GM18951 (cell line): ENCODE measurements around the gene LUC7L2.
"Not testable (repeated sequence)": the region's sequence is repeated elsewhere in the genome, so short reads cannot be mapped to it uniquely, and the experiment has no call there.

Experiments used
- POLR2A ChIP-seq: IDR thresholded peaks from 4 replicates; pipeline ENCODE4 v1.6.1; 2011; ENCODE audit warnings: mild to moderate bottlenecking; ENCODE audit not compliant: insufficient read length, insufficient read depth; ENCODE audit errors: extremely low read depth
- in situ Hi-C: fragments of 300-500 bp; cut with MboI; formaldehyde crosslinking; loops from one replicate; pipeline ENCODE4 v1.12.0; 2022; ENCODE audit warnings: low sequenced_read_pairs, mixed read lengths, inconsistent platforms; ENCODE audit not compliant: unreplicated experiment

The LUC7L2 gene

DNA sequence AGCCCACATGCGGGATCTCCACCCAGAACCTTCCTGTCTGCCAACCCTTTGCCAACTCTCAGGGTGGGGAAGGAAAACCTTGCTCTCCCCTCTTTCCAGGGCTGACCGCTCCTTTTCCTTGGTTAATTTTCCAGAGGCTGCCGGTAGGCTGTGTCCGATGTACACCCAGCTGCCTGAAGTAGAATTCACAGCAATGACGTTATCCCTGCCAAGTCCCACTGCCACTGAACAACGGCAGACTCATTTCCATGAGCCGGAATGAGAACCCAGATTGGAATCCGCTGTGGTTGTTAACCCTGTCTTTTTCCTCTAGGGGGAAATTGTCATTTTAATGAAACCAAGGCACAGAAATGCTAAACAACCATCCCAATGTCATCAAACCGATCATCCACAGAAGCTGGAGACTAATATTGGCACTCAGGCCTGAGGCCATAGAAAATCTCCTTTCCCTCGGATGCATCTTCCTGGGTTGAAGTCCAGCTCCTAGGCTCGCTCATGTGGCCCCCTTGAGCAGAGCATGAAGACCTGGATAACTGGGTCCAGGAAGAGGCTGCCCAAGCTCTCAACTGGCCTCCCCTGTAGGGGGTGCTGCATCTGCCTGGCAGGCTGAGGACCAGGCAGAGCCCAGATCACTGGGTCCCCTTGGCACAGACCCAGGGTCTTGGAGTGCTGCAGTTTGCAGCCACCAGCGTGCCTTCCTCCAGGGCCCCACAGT, 93.4 kb downstream of the LUC7L2 start:
- no peak for TF ChIP-seq POLR2A
- in situ Hi-C loops, result no loop called here

GRCh38 chr7:139453673-139454321, 94.1 kb downstream of the LUC7L2 start:
- in situ Hi-C loops, result no loop called here
- TF ChIP-seq POLR2A, result no peak

DNA sequence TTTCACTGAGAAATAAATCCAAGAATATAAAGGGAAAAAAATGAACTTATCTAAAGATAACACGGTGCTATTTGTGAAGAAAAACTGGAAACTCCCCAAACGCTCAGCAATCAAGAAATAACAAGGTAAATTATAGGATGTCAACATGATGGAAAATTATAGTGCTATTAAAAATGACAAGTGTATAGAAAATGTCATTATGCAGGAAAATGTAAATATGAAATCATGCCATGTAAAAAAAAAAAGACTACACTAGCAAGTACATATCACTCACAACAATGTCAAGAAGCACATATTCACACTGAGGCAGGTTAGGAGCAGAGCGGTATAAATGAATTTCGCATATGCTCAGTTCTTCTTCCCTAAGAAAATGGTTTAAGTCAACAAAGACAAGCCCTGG, 96.1 kb downstream of the LUC7L2 start:
- TF ChIP-seq POLR2A, result no peak
- in situ Hi-C loops, result no loop called here

DNA sequence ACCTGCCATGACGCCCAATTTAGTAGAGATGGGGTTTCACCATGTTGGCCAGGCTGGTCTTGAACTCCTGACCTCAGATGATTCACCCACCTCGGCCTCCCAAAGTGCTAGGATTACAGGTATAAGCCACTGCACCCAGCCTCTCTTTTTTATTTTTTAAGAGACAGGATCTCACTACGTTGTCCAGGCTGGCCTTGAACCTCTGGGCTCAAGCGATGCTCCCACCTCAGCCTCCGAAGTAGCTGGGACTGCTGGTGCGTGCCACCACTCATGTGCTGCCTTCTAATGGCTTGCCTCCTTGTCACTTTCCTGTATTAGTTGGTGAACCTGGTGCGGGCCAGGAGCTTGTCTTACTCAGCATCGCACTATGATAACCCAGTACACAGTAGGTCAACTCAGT, 96.8 kb downstream of the LUC7L2 start:
- in situ Hi-C loops, result no loop called here
- no peak for TF ChIP-seq POLR2A

DNA sequence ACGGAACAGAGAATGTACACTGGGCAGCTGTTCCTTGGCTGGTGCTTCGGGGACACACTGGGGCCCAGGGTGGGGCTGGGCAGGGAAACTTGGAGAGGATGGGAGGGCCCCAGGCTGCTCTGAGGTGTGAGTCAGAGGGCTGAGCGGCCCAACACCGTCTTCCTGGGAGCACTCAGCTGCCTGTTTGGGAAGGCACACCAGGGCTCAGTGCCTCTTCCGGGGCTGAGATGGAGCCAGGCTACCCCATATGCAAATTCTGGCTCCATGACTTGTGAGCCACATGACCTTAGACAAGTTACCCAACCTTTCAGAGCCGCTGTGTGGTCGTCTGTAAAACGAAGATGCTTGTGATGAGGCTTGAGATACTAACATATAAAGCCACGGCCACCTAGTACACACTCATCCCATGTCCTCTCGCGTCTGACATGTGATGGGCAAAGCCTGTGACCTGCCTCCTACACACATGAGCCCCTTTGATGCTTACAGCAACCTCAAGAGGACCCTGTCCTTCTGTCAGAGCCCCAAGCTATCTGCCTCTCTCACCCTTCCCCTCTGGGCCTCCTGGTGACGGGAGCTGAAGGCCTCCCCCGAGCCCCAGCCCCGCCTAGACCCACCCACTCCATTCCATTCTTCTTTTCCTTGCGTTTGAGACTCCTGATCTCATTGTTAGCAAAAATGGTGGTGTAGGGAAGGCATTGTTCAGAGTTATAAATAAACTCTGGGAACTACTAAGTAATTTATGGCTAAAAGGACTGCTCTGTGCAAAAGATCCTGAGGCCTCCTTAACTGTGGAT, 97.7 kb downstream of the LUC7L2 start:
- no peak for TF ChIP-seq POLR2A
- in situ Hi-C loops, result no loop called here

GRCh38 chr7:139463421-139463820, 103.7 kb downstream of the LUC7L2 start:
- in situ Hi-C loops, result not testable (repeated sequence)

- in situ Hi-C loops, result not testable (repeated sequence)
Observed at GRCh38 chr7:139464511-139464910, 104.8 kb downstream of the LUC7L2 start.

DNA sequence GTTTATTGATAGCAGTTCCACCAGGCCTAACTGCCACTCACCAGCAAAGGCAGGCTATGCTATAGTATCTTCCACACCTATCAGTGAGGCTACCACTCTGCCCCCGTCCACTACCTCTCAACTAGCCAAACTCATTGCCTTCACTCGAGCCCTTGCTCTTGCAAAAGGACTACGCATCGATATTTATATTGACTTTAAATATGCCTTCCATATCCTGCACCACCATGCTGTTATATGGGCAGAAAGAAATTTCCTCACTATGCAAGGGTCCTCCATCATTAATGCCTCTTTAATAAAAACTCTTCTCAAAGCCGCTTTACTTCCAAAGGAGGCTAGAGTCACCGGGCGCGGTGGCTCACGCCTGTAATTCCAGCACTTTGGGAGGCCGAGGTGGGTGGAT, 105.4 kb downstream of the LUC7L2 start:
- in situ Hi-C loops, result not testable (repeated sequence)

- in situ Hi-C loops, result not testable (repeated sequence)
Observed at GRCh38 chr7:139467729-139468128, 108.0 kb downstream of the LUC7L2 start.

- in situ Hi-C loops, result not testable (repeated sequence)
Observed at GRCh38 chr7:139468281-139468680, 108.6 kb downstream of the LUC7L2 start.

GRCh38 chr7:139471740-139472353, 112.2 kb downstream of the LUC7L2 start:
- in situ Hi-C loops, result no loop called here
- TF ChIP-seq POLR2A, result no peak
